Psoas muscle (tissue), 8 donors: ENCODE results near the gene ZNF318. TPM values are rescaled to one million over a fixed set of nuclear protein-coding genes. Genes with fewer than 3 reads are reported as not detected.

ENCODE experiments used
- ATAC-seq, 4 donors: fragments of 200-7000 bp; cut with Tn5 transposase; one replicate each; pipeline ENCODE4 v1.9.1; 2020; ENCODE audit warnings: moderate library complexity in 3 of 4, mild to moderate bottlenecking in 2 of 4
- DNase-seq, 2 donors: peaks; one replicate each; pipeline ENCODE4 v3.0.0-alpha.2; 2020
- H3K27ac ChIP-seq: fragments of 200-600 bp; one replicate; pipeline ENCODE4 v1.8.0; 2022
- H3K27me3 ChIP-seq, 3 donors: fragments of 200-600 bp in 1 of 3; one replicate each; pipeline versions ENCODE4 v1.6.1 to v1.8.0; 2013 to 2022; ENCODE audit warnings: low read length in 2 of 3, mild to moderate bottlenecking in 2 of 3, moderate library complexity in 1 of 3; ENCODE audit not compliant: insufficient read depth in 3 of 3
- H3K36me3 ChIP-seq, 2 donors: fragments of 200-600 bp in 1 of 2; one replicate each; pipeline versions ENCODE4 v1.6.1 to v1.8.0; 2013 to 2022; ENCODE audit warnings: low read depth in 1 of 2, mild to moderate bottlenecking in 1 of 2, moderate library complexity in 1 of 2; ENCODE audit not compliant: insufficient read depth in 1 of 2
- H3K4me1 ChIP-seq: fragments of 200-600 bp; one replicate; pipeline ENCODE4 v1.8.0; 2022
- H3K4me3 ChIP-seq: fragments of 200-600 bp; one replicate; pipeline ENCODE4 v1.8.0; 2022; ENCODE audit warnings: mild to moderate bottlenecking
- H3K9me3 ChIP-seq: fragments of 200-600 bp; one replicate; pipeline ENCODE4 v1.8.0; 2022
- CTCF ChIP-seq: fragments of 200-600 bp; IDR thresholded peaks from one replicate; pipeline ENCODE4 v1.8.0; 2022; ENCODE audit warnings: antibody characterized with exemption
- WGBS, 3 donors: extraction: QIAGEN DNeasy Blood & Tissue Kit; methylation state at CpG; one replicate each; pipeline versions ENCODE4 v1.1.6 to v1.1.7; 2013; 5-methylcytosine and 5-hydroxymethylcytosine counted together
- intact Hi-C, 2 donors: fragments of 100-400 bp; cut with DNase I; formaldehyde crosslinking; loops; one replicate each; pipeline versions ENCODE4 v1.11.0 to v1.14.2; 2022
- polyA plus RNA-seq, 3 donors: library from polyadenylated mRNA; stranded (reverse); fragments of 200-250 nt; gene quantifications; one replicate each; pipeline ENCODE4 v1.2.3, GENCODE V29; 2013
- total RNA-seq, 4 donors: library from RNA; stranded (reverse); fragmentation: NEBNext Ultra II Directional in 2 of 4; extraction: Animal tissue kit (Norgen Biotek cat#: 25700) in 2 of 4; gene quantifications; one replicate each; pipeline versions ENCODE4 v1.2.1 to v1.2.4, GENCODE V29; 2021 to 2023
- donor health status: healthy with polysubstance abuse.
- donor health status: DM: no; HTN: no; CAD: no; lungs with moderate emphysema.
- donor health status: Bipolar disorder and iron deficiency.
- donor health status: healthy.
- donor health status: DM: yes; HTN: yes; CAD: no.
- donor health status: DM: no; HTN: no; CAD: no.
- donor health status: DM: no; HTN: no; CAD: no.
- donor health status: DM: yes; HTN: yes; CAD: no.

Gene ZNF318
- total and polyA plus RNA-seq, 7 donors, result 3.4 to 14.3 (median 9.0) TPM

DNA sequence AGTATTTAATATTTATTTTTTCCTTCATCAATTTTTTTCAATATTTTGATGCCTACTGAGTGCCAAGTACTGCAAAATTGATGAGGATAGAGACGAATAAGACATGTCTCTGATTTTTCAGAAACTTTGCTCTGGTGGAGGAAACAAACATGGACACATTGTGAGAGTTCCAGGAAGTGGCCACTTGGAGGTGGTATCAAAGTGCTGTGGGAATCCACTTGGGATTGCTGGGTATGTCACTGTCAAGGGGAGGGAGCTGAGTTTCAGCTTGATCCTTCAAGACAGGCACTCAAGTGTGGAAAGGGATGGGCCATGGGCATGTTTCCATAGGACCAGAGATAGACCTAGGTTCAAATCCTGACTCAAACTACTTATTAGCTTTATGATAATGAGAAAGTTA is 33.4 kb upstream of the ZNF318 start:
- no peak for TF ChIP-seq CTCF
- 71 to 78% (median 71%) methylated on average over 1 of the region's 1 CpG for WGBS, 3 donors
- ATAC-seq, result no peak

GRCh38 chr6:43401730-43402129 is 32.3 kb upstream of the ZNF318 start:
- Histone ChIP-seq H3K27ac (no peak overlapping the region), H3K9me3 (no peaks in the 10 kb centered on the region), H3K36me3 (no peaks in the 10 kb centered on the region), H3K4me3 (no peak overlapping the region), H3K4me1 (no peaks in the 10 kb centered on the region), H3K27me3 (peaks cover 3 to 6% (median 5%) of the 10 kb centered on the region in 3 donors)
- intact Hi-C loops, result no loop called here
- no peak for ATAC-seq
- DNase-seq, result no peak
- TF ChIP-seq CTCF, result no peak
- 83 to 92% (median 87%) methylated on average over 3 of the region's 3 CpGs for WGBS, 3 donors

More for the DNA sequence above, 33.4 kb upstream of the ZNF318 start:
- no peak for DNase-seq
- H3K27ac ChIP-seq, result no peak overlapping the region
- H3K27me3 ChIP-seq, result peaks cover 3 to 6% (median 5%) of the 10 kb centered on the region in 3 donors
- H3K4me3 ChIP-seq, result no peak overlapping the region
- H3K36me3 ChIP-seq, result no peaks in the 10 kb centered on the region
- H3K4me1 ChIP-seq, result no peaks in the 10 kb centered on the region
- no peaks in the 10 kb centered on the region for H3K9me3 ChIP-seq
- intact Hi-C loops, result no loop called here

DNA sequence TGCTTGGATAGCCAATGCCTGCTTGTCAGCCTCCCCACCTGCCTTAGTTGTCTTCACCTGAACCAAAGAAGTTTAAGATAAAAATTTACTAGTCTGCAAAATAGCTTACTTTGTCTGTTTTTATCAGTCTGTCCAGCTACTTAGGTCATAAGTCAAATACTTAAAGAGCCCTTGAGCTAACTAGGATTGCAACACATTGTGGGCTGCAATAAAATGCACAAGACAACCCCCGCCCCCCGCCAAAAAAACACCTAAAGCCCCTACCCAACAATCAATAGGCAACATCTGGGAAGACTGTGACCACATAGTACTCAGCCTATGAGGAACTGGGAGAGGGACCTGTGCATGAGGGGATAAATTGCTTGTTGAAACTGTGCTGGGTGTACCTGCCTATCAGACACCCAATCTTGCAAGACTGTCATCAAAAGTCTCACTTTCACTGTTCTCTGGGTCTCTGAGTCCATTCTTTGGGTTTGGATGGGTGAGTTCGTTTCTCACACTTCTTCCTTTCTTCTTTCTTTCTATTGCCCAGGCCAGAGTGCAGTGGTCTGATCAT is 30.6 kb upstream of the ZNF318 start:
- Histone ChIP-seq H3K9me3 (no peaks in the 10 kb centered on the region), H3K36me3 (no peaks in the 10 kb centered on the region), H3K4me3 (no peak overlapping the region), H3K27ac (no peak overlapping the region), H3K27me3 (peaks cover 1 to 5% (median 3%) of the 10 kb centered on the region in 3 donors), H3K4me1 (no peaks in the 10 kb centered on the region)
- DNase-seq, result no peak
- 82 to 86% (median 85%) methylated on average over 3 of the region's 3 CpGs for WGBS, 3 donors
- intact Hi-C loops, result no loop called here
- no peak for TF ChIP-seq CTCF
- no peak for ATAC-seq

- ATAC-seq, result no peak
- H3K9me3 ChIP-seq, result no peaks in the 10 kb centered on the region
- no peak for DNase-seq
- TF ChIP-seq CTCF, result no peak
- WGBS, 3 donors, result 79 to 80% (median 80%) methylated on average over 6 of the region's 6 CpGs
- H3K27me3 ChIP-seq, result no peaks in the 10 kb centered on the region
- H3K4me1 ChIP-seq, result no peaks in the 10 kb centered on the region
- no peaks in the 10 kb centered on the region for H3K36me3 ChIP-seq
- intact Hi-C loops, result no loop called here
- no peak overlapping the region for H3K4me3 ChIP-seq
- no peak overlapping the region for H3K27ac ChIP-seq
Observed at GRCh38 chr6:43396408-43397149, 27.1 kb upstream of the ZNF318 start.
